Breast epithelium (tissue), 3 donors: ENCODE measurements around the gene VPS13A.

Experiments
- CTCF ChIP-seq, 3 donors: fragments of 450-650 bp; IDR thresholded peaks; one replicate each; pipeline ENCODE4 v1.5.1; 2016 to 2017; ENCODE audit warnings: antibody characterized with exemption in 3 of 3, mild to moderate bottlenecking in 3 of 3, moderate library complexity in 3 of 3
- POLR2A ChIP-seq: fragments of 450-650 bp; IDR thresholded peaks from one replicate; pipeline ENCODE4 v1.6.1; 2016; ENCODE audit warnings: antibody characterized with exemption, mild to moderate bottlenecking, moderate library complexity

GRCh38 chr9:77156646-77157371 is 20.5 kb upstream of the VPS13A start:
- TF ChIP-seq CTCF (IDR thresholded peaks at IDR 0.05) (no peak), POLR2A (no peak)
